HepG2 (cell line): ENCODE results near the gene RBM45. TPM values are rescaled to one million over a fixed set of nuclear protein-coding genes. Genes with fewer than 3 reads are reported as not detected.

Experiments used
- ATAC-seq: fragments of 200-7000 bp; cut with Tn5 transposase; 3 replicates; pipeline ENCODE4 v1.9.1; 2020; ENCODE audit warnings: mild to moderate bottlenecking, moderate library complexity
- BruUV-seq: library from RNA; stranded (reverse); fragments of 400-500 nt; replicated peaks from 2 replicates; lab custom pipeline; 2021; lab: Mats Ljungman, UMichigan
- CTCF ChIA-PET: fragments of 300-600 bp; formaldehyde crosslinking; extraction: SDS; loops from one replicate; lab custom pipeline; 2021; ENCODE audit warnings: low total read pairs, inconsistent platforms, low intra/inter-chr PET ratio; lab: Yijun Ruan, JAX
- POLR2A ChIA-PET: fragments of 350-600 bp; sonication (Branson Sonifier 250); formaldehyde crosslinking; loops from one replicate; lab custom pipeline; 2020; ENCODE audit warnings: antibody characterized with exemption, inconsistent platforms; lab: Yijun Ruan, JAX
- DNase-seq: peaks from one replicate; pipeline ENCODE4 v3.0.0-alpha.2; 2015; ENCODE audit warnings: low spot score
- FAIRE-seq: peaks from 3 replicates; lab custom pipeline; 2011; peaks lifted over from hg19 to GRCh38; lab: Jason Lieb, UNC
- H2AFZ ChIP-seq: one replicate; pipeline ENCODE4 v1.6.1; 2011; ENCODE audit warnings: low read length, inconsistent platforms
- H3K27ac ChIP-seq: fragments of 300-600 bp; 3 replicates; pipeline ENCODE4 v1.8.0; 2011; ENCODE audit warnings: mixed run types, mild to moderate bottlenecking, mixed read lengths, low read length, inconsistent platforms; ENCODE audit not compliant: insufficient read depth; ENCODE audit errors: extremely low read length
- H3K27me3 ChIP-seq, 2 experiments: fragments of 200-600 bp in 1 of 2; 2 replicates in 1 of 2; 3 replicates in 1 of 2; pipeline versions ENCODE4 v1.6.0 to v1.8.0; 2011; ENCODE audit warnings: low read length in 2 of 2, mild to moderate bottlenecking in 2 of 2, moderate library complexity in 2 of 2, inconsistent platforms in 1 of 2; ENCODE audit not compliant: insufficient read depth in 2 of 2, control insufficient read depth in 1 of 2
- H3K36me3 ChIP-seq, 2 experiments: fragments of 200-600 bp in 1 of 2; replicated peaks in 1 of 2; 2 replicates in 1 of 2; 3 replicates in 1 of 2; pipeline versions ENCODE4 v1.5.1 to v1.8.0; 2011; ENCODE audit warnings: low read length in 2 of 2, inconsistent platforms in 1 of 2; ENCODE audit not compliant: insufficient read depth in 2 of 2, control insufficient read depth in 1 of 2
- H3K4me1 ChIP-seq: 2 replicates; pipeline ENCODE4 v1.5.1; 2012; ENCODE audit warnings: low read length, inconsistent platforms; ENCODE audit not compliant: insufficient read depth
- H3K4me2 ChIP-seq: 2 replicates; pipeline ENCODE4 v1.6.0; 2011; ENCODE audit warnings: low read depth, low read length, inconsistent platforms
- H3K4me3 ChIP-seq, 3 experiments: fragments of 200-600 bp in 1 of 3; sonication (generic), shearing (Covaris generic) in 1 of 3; replicated peaks in 1 of 3; 2 replicates each; pipeline ENCODE4 v1.5.1; 2011 to 2016; ENCODE audit warnings: low read length in 3 of 3, inconsistent platforms in 2 of 3, low read depth in 2 of 3, mild to moderate bottlenecking in 2 of 3, control low read depth in 1 of 3, mixed read lengths in 1 of 3; ENCODE audit not compliant: insufficient read depth in 1 of 3
- H3K79me2 ChIP-seq: one replicate; pipeline ENCODE4 v1.6.1; 2011; ENCODE audit warnings: low read length, inconsistent platforms; ENCODE audit not compliant: insufficient read depth
- H3K9ac ChIP-seq: 2 replicates; pipeline ENCODE4 v1.6.0; 2011; ENCODE audit warnings: mild to moderate bottlenecking, low read depth, low read length, inconsistent platforms; ENCODE audit not compliant: insufficient read depth
- H3K9me3 ChIP-seq: 2 replicates; pipeline ENCODE4 v1.5.1; 2012; ENCODE audit warnings: mild to moderate bottlenecking, low read length
- H4K20me1 ChIP-seq: 2 replicates; pipeline ENCODE4 v1.6.0; 2011; ENCODE audit warnings: inconsistent platforms, mild to moderate bottlenecking, low read length, moderate library complexity; ENCODE audit not compliant: insufficient read depth
- EP300 ChIP-seq, 3 experiments: sonication (generic) in 1 of 3; formaldehyde crosslinking in 1 of 3; IDR thresholded peaks; 2 replicates each; pipeline versions ENCODE4 v1.5.1 to v1.6.1; 2011 to 2020; ENCODE audit warnings: low read depth in 2 of 3, low read length in 2 of 3, borderline replicate concordance in 1 of 3, improper control_type of control experiment in 1 of 3, mild to moderate bottlenecking in 1 of 3, missing genetic modification reagents in 1 of 3, moderate library complexity in 1 of 3
- GATA4 ChIP-seq: sonication (generic); IDR thresholded peaks from 2 replicates; pipeline ENCODE4 v1.6.1; 2016; ENCODE audit warnings: antibody characterized with exemption, low read depth, borderline replicate concordance
- NBN ChIP-seq: fragments of 450-650 bp; conservative IDR thresholded peaks from 2 replicates; pipeline ENCODE4 v1.6.1; 2017
- NCOA2 ChIP-seq: sonication (generic); formaldehyde crosslinking; IDR thresholded peaks from 2 replicates; pipeline ENCODE4 v1.8.0; 2022; ENCODE audit warnings: inconsistent platforms
- NFE2 ChIP-seq: sonication (generic); formaldehyde crosslinking; IDR thresholded peaks from 2 replicates; pipeline ENCODE4 v1.4.0; 2020; ENCODE audit warnings: missing genetic modification reagents
- POLR2A ChIP-seq, 2 experiments: IDR thresholded peaks; 2 replicates each; pipeline ENCODE4 v1.6.1; 2011; ENCODE audit warnings: low read depth in 2 of 2, low read length in 2 of 2, mild to moderate bottlenecking in 1 of 2, moderate library complexity in 1 of 2; ENCODE audit not compliant: insufficient read depth in 1 of 2
- PRPF4 ChIP-seq: fragments of 200-400 bp; formaldehyde crosslinking; IDR thresholded peaks from 2 replicates; pipeline ENCODE4 v1.6.1; 2016; ENCODE audit warnings: low read length, low read depth; ENCODE audit not compliant: poor library complexity, severe bottlenecking
- TFDP2 ChIP-seq: sonication (generic); formaldehyde crosslinking; IDR thresholded peaks from 2 replicates; pipeline ENCODE4 v1.4.0; 2020; ENCODE audit warnings: missing genetic modification reagents
- YEATS4 ChIP-seq: sonication (generic); formaldehyde crosslinking; IDR thresholded peaks from 2 replicates; pipeline ENCODE4 v1.4.0; 2020; ENCODE audit warnings: missing genetic modification reagents, borderline replicate concordance
- ZFP82 ChIP-seq: sonication (generic); formaldehyde crosslinking; IDR thresholded peaks from 2 replicates; pipeline ENCODE4 v1.5.1; 2020; ENCODE audit warnings: mild to moderate bottlenecking, missing genetic modification reagents, borderline replicate concordance
- ZNF224 ChIP-seq: sonication (generic); formaldehyde crosslinking; IDR thresholded peaks from 2 replicates; pipeline ENCODE4 v1.5.0; 2020; ENCODE audit warnings: mild to moderate bottlenecking, missing genetic modification reagents
- ZNF274 ChIP-seq: sonication (generic); formaldehyde crosslinking; IDR thresholded peaks from 2 replicates; pipeline ENCODE4 v1.5.1; 2020; ENCODE audit warnings: mild to moderate bottlenecking, missing genetic modification reagents
- ZNF468 ChIP-seq: sonication (generic); formaldehyde crosslinking; IDR thresholded peaks from 2 replicates; pipeline ENCODE4 v1.8.0; 2022; ENCODE audit warnings: mild to moderate bottlenecking, moderate library complexity, missing genetic modification reagents
- WGBS: methylation state at CpG from one replicate; pipeline ENCODE4 v1.1.6; 2017; ENCODE audit warnings: low lambda C conversion rate; 5-methylcytosine and 5-hydroxymethylcytosine counted together
- in situ Hi-C: cut with HindIII; loops from 2 replicates; pipeline ENCODE4 v1.10.0; 2017; ENCODE audit warnings: low pct_unique_long_range_greater_than_20kb; ENCODE audit not compliant: extremely low pct_ligation_motif_present
- intact Hi-C: fragments of 100-400 bp; cut with micrococcal nuclease; formaldehyde crosslinking; loops from one replicate; pipeline ENCODE4 v1.10.0; 2022; ENCODE audit not compliant: unreplicated experiment
- polyA plus RNA-seq, 8 experiments: library from polyadenylated mRNA; depleted of rRNA in 3 of 8; stranded (reverse) in 7 of 8; unstranded in 1 of 8; fragments of >200 nt; fragmentation: Illumina TruSeq in 4 of 8; extraction: Trizol in 4 of 8; gene quantifications; 2 replicates each; pipeline versions ENCODE4 v1.2.1 to v1.2.3, GENCODE V29; 2011 to 2016; ENCODE audit warnings: low read depth in 4 of 8, missing spikeins in 1 of 8, mixed read lengths in 1 of 8; ENCODE audit not compliant: insufficient read depth in 1 of 8
- total RNA-seq, 5 experiments: library from RNA; depleted of rRNA; stranded (reverse); fragments of >200 nt; fragmentation: Illumina TruSeq; extraction: Trizol; gene quantifications; 2 replicates each; pipeline ENCODE4 v1.2.3, GENCODE V29; 2016; ENCODE audit warnings: low read depth in 1 of 5

RBM45 gene
- total and polyA plus RNA-seq, 2 of the 13 experiments (the other 11 are each of a cell fraction or from before 2014, with no cell fraction given) = 5.7 to 25.2 TPM

GRCh38 chr2:178163911-178164310 lies 51.7 kb downstream of the RBM45 start:
- no peaks in the 10 kb centered on the region for H4K20me1 ChIP-seq
- H3K9me3 ChIP-seq = no peaks in the 10 kb centered on the region
- H3K36me3 ChIP-seq = no peaks in the 10 kb centered on the region
- POLR2A ChIA-PET = no interaction called here
- 13% methylated on average over 1 of the region's 1 CpG for WGBS
- H2AFZ ChIP-seq = no peak overlapping the region
- H3K4me1 ChIP-seq = no peaks in the 10 kb centered on the region
- no peak overlapping the region for H3K27ac ChIP-seq
- ATAC-seq = no peak
- no peak overlapping the region for H3K9ac ChIP-seq
- H3K27me3 ChIP-seq = no peaks in the 10 kb centered on the region; a peak in 1 of 5 replicates
- DNase-seq = no peak
- in situ Hi-C loops (no loop called here), intact Hi-C loops (no loop called here)
- FAIRE-seq = no peak
- no TSS peak for BruUV-seq
- no peak overlapping the region for H3K4me2 ChIP-seq
- CTCF ChIA-PET = no interaction called here
- TF ChIP-seq NBN (no peak), NFE2 (no peak), EP300 (IDR thresholded peaks at IDR 0.05; ENCODE audit: low read depth in 2 of 2, low read length in 2 of 2) (no peak), EP300 (CRISPR knock-in tag; IDR thresholded peaks at IDR 0.05; ENCODE audit: borderline replicate concordance) (no peak), NCOA2 (CRISPR knock-in tag) (no peak), PRPF4 (no peak), ZNF224 (CRISPR knock-in tag) (no peak), ZNF274 (CRISPR knock-in tag) (no peak), ZNF468 (no peak), ZFP82 (CRISPR knock-in tag) (no peak), POLR2A (IDR thresholded peaks at IDR 0.05; ENCODE audit: insufficient read depth in 1 of 2, low read depth in 2 of 2, low read length in 2 of 2) (no peak), YEATS4 (CRISPR knock-in tag) (no peak), GATA4 (no peak), TFDP2 (CRISPR knock-in tag) (no peak)
- no peaks in the 10 kb centered on the region for H3K79me2 ChIP-seq
- H3K4me3 ChIP-seq = no peak overlapping the region
